HEK293 (cell line): ENCODE measurements around the gene MTCP1.

Source experiments
- EGR2 ChIP-seq: fragments of 450-650 bp; formaldehyde crosslinking; IDR thresholded peaks from 2 replicates; pipeline ENCODE4 v1.5.1; 2016; ENCODE audit warnings: low read depth, missing biosample characterization, missing genetic modification characterization
- HOXA7 ChIP-seq: sonication (generic); formaldehyde crosslinking; IDR thresholded peaks from 2 replicates; pipeline ENCODE4 v1.8.1; 2022; ENCODE audit warnings: missing genetic modification reagents, borderline replicate concordance
- KLF9 ChIP-seq: fragments of 450-650 bp; formaldehyde crosslinking; IDR thresholded peaks from 2 replicates; pipeline ENCODE4 v1.5.1; 2016; ENCODE audit warnings: missing biosample characterization, missing genetic modification characterization, low read depth
- SP3 ChIP-seq: fragments of 450-650 bp; formaldehyde crosslinking; IDR thresholded peaks from 2 replicates; pipeline ENCODE4 v1.5.1; 2016; ENCODE audit warnings: missing biosample characterization, missing genetic modification characterization
- TCF7L2 ChIP-seq: IDR thresholded peaks from 2 replicates; pipeline ENCODE4 v1.6.1; 2011; ENCODE audit warnings: low read depth, mild to moderate bottlenecking, inconsistent platforms, low read length, moderate library complexity, borderline replicate concordance
- ZBTB1 ChIP-seq: fragments of 450-650 bp; formaldehyde crosslinking; IDR thresholded peaks from 2 replicates; pipeline ENCODE4 v1.5.1; 2016; ENCODE audit warnings: missing biosample characterization, missing genetic modification characterization
- ZBTB6 ChIP-seq: fragments of 450-650 bp; formaldehyde crosslinking; IDR thresholded peaks from 2 replicates; pipeline ENCODE4 v1.5.1; 2017; ENCODE audit warnings: missing biosample characterization, missing genetic modification characterization
- ZBTB8A ChIP-seq: fragments of 450-650 bp; formaldehyde crosslinking; IDR thresholded peaks from 2 replicates; pipeline ENCODE4 v1.5.1; 2016; ENCODE audit warnings: missing biosample characterization, missing genetic modification characterization
- ZEB2 ChIP-seq: fragments of 450-650 bp; formaldehyde crosslinking; IDR thresholded peaks from 2 replicates; pipeline ENCODE4 v1.5.1; 2016; ENCODE audit warnings: missing biosample characterization, missing genetic modification characterization
- ZFP41 ChIP-seq: fragments of 450-650 bp; formaldehyde crosslinking; IDR thresholded peaks from 2 replicates; pipeline ENCODE4 v1.5.1; 2016; ENCODE audit warnings: missing biosample characterization, missing genetic modification characterization, borderline replicate concordance
- ZNF140 ChIP-seq: fragments of 450-650 bp; formaldehyde crosslinking; IDR thresholded peaks from 2 replicates; pipeline ENCODE4 v1.5.1; 2016; ENCODE audit warnings: missing biosample characterization, missing genetic modification characterization
- ZNF169 ChIP-seq: fragments of 450-650 bp; formaldehyde crosslinking; IDR thresholded peaks from 2 replicates; pipeline ENCODE4 v1.5.1; 2016; ENCODE audit warnings: missing biosample characterization, missing genetic modification characterization
- ZNF175 ChIP-seq: fragments of 450-650 bp; formaldehyde crosslinking; IDR thresholded peaks from 2 replicates; pipeline ENCODE4 v1.5.1; 2016; ENCODE audit warnings: missing biosample characterization, missing genetic modification characterization
- ZNF24 ChIP-seq: fragments of 450-650 bp; formaldehyde crosslinking; IDR thresholded peaks from 2 replicates; pipeline ENCODE4 v1.5.1; 2016; ENCODE audit warnings: missing biosample characterization, missing genetic modification characterization
- ZNF274 ChIP-seq, 2 experiments: fragments of 200-500 bp in 1 of 2; fragments of 450-650 bp in 1 of 2; sonication (Bioruptor generic) in 1 of 2; formaldehyde crosslinking in 1 of 2; IDR thresholded peaks; 2 replicates each; pipeline versions ENCODE4 v1.5.1 to v1.6.1; 2014 to 2016; ENCODE audit warnings: borderline replicate concordance in 1 of 2, inconsistent platforms in 1 of 2, low read length in 1 of 2, missing biosample characterization in 1 of 2, missing genetic modification characterization in 1 of 2
- ZNF350 ChIP-seq: fragments of 450-650 bp; formaldehyde crosslinking; IDR thresholded peaks from 2 replicates; pipeline ENCODE4 v1.5.0; 2017; ENCODE audit warnings: missing biosample characterization, mild to moderate bottlenecking, missing genetic modification characterization
- ZNF37A ChIP-seq: fragments of 450-650 bp; IDR thresholded peaks from 2 replicates; pipeline ENCODE4 v1.5.1; 2018; ENCODE audit warnings: missing biosample characterization, missing genetic modification characterization
- ZNF391 ChIP-seq: fragments of 450-650 bp; formaldehyde crosslinking; IDR thresholded peaks from 2 replicates; pipeline ENCODE4 v1.5.1; 2016; ENCODE audit warnings: low read depth, missing biosample characterization, missing genetic modification characterization, borderline replicate concordance
- ZNF473 ChIP-seq: fragments of 450-650 bp; formaldehyde crosslinking; IDR thresholded peaks from 2 replicates; pipeline ENCODE4 v1.5.1; 2017; ENCODE audit warnings: missing biosample characterization, missing genetic modification characterization
- ZNF501 ChIP-seq: fragments of 450-650 bp; formaldehyde crosslinking; IDR thresholded peaks from 2 replicates; pipeline ENCODE4 v1.5.1; 2016; ENCODE audit warnings: missing biosample characterization, missing genetic modification characterization
- ZNF521 ChIP-seq: fragments of 450-650 bp; formaldehyde crosslinking; IDR thresholded peaks from 2 replicates; pipeline ENCODE4 v1.5.1; 2017; ENCODE audit warnings: missing biosample characterization, mild to moderate bottlenecking, missing genetic modification characterization
- ZNF768 ChIP-seq: fragments of 450-650 bp; formaldehyde crosslinking; IDR thresholded peaks from 2 replicates; pipeline ENCODE4 v1.5.1; 2018; ENCODE audit warnings: missing biosample characterization, mild to moderate bottlenecking, missing genetic modification characterization
- ZNF776 ChIP-seq: fragments of 450-650 bp; formaldehyde crosslinking; IDR thresholded peaks from 2 replicates; pipeline ENCODE4 v1.5.0; 2017; ENCODE audit warnings: missing biosample characterization, missing genetic modification characterization, borderline replicate concordance
- ZNF777 ChIP-seq: fragments of 450-650 bp; formaldehyde crosslinking; IDR thresholded peaks from 2 replicates; pipeline ENCODE4 v1.5.1; 2017; ENCODE audit warnings: missing biosample characterization, missing genetic modification characterization, borderline replicate concordance
- ZNF843 ChIP-seq: fragments of 450-650 bp; formaldehyde crosslinking; IDR thresholded peaks from 2 replicates; pipeline ENCODE4 v1.5.1; 2016; ENCODE audit warnings: missing biosample characterization, missing genetic modification characterization
- TF ChIP-seq, protein P1 (sequence below): fragments of 450-650 bp; formaldehyde crosslinking; IDR thresholded peaks from 2 replicates; pipeline ENCODE4 v1.5.1; 2016; ENCODE audit warnings: missing biosample characterization, missing genetic modification characterization
- TF ChIP-seq, protein P2 (sequence below): fragments of 450-650 bp; formaldehyde crosslinking; IDR thresholded peaks from 2 replicates; pipeline ENCODE4 v1.5.1; 2017; ENCODE audit warnings: missing biosample characterization, missing genetic modification characterization
- TF ChIP-seq, protein P3 (sequence below): fragments of 450-650 bp; formaldehyde crosslinking; conservative IDR thresholded peaks from 2 replicates; pipeline ENCODE4 v1.5.1; 2016; ENCODE audit warnings: low read depth, missing biosample characterization, missing genetic modification characterization
- TF ChIP-seq, protein P4 (sequence below): fragments of 450-650 bp; formaldehyde crosslinking; IDR thresholded peaks from 2 replicates; pipeline ENCODE4 v1.5.1; 2016; ENCODE audit warnings: missing biosample characterization, missing genetic modification characterization

MTCP1 gene

GRCh38 chrX:155026727-155027508 lies 44.0 kb downstream of the MTCP1 start, which contains the start of gene FUNDC2 (continued):
- TF ChIP-seq ZBTB8A (tag by site-specific recombination) (peak; percentile 89), ZNF768 (tag by site-specific recombination) (no peak), ZEB2 (peak; percentile 88), ZNF274 (IDR thresholded peaks at IDR 0.05; ENCODE audit: low read length) (no peak), ZNF274 (tag by site-specific recombination; IDR thresholded peaks at IDR 0.05; ENCODE audit: borderline replicate concordance) (no peak), ZNF843 (tag by site-specific recombination) (no peak; the same call in 1 of the 2 replicates), ZNF391 (no peak), ZNF350 (tag by site-specific recombination) (no peak), ZNF140 (no peak), TCF7L2 (peak; percentile 94), ZNF776 (tag by site-specific recombination) (no peak), ZFP41 (tag by site-specific recombination) (no peak), SP3 (tag by site-specific recombination) (peak; percentile 67; the same call in 1 of the 2 replicates), ZNF37A (tag by site-specific recombination) (no peak), ZNF521 (no peak), ZBTB6 (no peak), ZNF473 (tag by site-specific recombination) (no peak), ZNF175 (no peak), ZBTB1 (no peak), KLF9 (peak; percentile 65), ZNF24 (tag by site-specific recombination) (no peak), ZNF501 (tag by site-specific recombination) (peak; percentile 24; the same call in 1 of the 2 replicates), ZNF169 (tag by site-specific recombination) (no peak), EGR2 (tag by site-specific recombination) (no peak; the same call in 1 of the 2 replicates), HOXA7 (CRISPR knock-in tag) (no peak), ZNF777 (tag by site-specific recombination) (no peak)
- TF ChIP-seq, protein P1, sequence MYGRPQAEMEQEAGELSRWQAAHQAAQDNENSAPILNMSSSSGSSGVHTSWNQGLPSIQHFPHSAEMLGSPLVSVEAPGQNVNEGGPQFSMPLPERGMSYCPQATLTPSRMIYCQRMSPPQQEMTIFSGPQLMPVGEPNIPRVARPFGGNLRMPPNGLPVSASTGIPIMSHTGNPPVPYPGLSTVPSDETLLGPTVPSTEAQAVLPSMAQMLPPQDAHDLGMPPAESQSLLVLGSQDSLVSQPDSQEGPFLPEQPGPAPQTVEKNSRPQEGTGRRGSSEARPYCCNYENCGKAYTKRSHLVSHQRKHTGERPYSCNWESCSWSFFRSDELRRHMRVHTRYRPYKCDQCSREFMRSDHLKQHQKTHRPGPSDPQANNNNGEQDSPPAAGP (tag by site-specific recombination), result 0 out of 2 replicates have a peak, but pooled peaks have one; percentile 53
- TF ChIP-seq, protein P2, sequence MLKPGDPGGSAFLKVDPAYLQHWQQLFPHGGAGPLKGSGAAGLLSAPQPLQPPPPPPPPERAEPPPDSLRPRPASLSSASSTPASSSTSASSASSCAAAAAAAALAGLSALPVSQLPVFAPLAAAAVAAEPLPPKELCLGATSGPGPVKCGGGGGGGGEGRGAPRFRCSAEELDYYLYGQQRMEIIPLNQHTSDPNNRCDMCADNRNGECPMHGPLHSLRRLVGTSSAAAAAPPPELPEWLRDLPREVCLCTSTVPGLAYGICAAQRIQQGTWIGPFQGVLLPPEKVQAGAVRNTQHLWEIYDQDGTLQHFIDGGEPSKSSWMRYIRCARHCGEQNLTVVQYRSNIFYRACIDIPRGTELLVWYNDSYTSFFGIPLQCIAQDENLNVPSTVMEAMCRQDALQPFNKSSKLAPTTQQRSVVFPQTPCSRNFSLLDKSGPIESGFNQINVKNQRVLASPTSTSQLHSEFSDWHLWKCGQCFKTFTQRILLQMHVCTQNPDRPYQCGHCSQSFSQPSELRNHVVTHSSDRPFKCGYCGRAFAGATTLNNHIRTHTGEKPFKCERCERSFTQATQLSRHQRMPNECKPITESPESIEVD, result no peak
- TF ChIP-seq, protein P3, sequence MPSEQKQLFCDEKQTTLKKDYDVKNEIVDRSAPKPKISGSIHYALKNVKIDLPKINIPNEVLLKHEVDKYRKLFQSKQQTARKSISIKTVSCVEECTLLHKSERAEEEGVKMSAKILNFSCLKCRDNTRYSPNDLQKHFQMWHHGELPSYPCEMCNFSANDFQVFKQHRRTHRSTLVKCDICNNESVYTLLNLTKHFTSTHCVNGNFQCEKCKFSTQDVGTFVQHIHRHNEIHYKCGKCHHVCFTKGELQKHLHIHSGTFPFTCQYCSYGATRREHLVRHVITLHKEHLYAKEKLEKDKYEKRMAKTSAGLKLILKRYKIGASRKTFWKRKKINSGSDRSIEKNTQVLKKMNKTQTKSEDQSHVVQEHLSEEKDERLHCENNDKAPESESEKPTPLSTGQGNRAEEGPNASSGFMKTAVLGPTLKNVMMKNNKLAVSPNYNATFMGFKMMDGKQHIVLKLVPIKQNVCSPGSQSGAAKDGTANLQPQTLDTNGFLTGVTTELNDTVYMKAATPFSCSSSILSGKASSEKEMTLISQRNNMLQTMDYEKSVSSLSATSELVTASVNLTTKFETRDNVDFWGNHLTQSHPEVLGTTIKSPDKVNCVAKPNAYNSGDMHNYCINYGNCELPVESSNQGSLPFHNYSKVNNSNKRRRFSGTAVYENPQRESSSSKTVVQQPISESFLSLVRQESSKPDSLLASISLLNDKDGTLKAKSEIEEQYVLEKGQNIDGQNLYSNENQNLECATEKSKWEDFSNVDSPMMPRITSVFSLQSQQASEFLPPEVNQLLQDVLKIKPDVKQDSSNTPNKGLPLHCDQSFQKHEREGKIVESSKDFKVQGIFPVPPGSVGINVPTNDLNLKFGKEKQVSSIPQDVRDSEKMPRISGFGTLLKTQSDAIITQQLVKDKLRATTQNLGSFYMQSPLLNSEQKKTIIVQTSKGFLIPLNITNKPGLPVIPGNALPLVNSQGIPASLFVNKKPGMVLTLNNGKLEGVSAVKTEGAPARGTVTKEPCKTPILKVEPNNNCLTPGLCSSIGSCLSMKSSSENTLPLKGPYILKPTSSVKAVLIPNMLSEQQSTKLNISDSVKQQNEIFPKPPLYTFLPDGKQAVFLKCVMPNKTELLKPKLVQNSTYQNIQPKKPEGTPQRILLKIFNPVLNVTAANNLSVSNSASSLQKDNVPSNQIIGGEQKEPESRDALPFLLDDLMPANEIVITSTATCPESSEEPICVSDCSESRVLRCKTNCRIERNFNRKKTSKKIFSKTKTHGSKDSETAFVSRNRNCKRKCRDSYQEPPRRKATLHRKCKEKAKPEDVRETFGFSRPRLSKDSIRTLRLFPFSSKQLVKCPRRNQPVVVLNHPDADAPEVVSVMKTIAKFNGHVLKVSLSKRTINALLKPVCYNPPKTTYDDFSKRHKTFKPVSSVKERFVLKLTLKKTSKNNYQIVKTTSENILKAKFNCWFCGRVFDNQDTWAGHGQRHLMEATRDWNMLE (tag by site-specific recombination), result 0 out of 2 replicates have a peak, but pooled peaks have one; percentile 43
- TF ChIP-seq, protein P4, sequence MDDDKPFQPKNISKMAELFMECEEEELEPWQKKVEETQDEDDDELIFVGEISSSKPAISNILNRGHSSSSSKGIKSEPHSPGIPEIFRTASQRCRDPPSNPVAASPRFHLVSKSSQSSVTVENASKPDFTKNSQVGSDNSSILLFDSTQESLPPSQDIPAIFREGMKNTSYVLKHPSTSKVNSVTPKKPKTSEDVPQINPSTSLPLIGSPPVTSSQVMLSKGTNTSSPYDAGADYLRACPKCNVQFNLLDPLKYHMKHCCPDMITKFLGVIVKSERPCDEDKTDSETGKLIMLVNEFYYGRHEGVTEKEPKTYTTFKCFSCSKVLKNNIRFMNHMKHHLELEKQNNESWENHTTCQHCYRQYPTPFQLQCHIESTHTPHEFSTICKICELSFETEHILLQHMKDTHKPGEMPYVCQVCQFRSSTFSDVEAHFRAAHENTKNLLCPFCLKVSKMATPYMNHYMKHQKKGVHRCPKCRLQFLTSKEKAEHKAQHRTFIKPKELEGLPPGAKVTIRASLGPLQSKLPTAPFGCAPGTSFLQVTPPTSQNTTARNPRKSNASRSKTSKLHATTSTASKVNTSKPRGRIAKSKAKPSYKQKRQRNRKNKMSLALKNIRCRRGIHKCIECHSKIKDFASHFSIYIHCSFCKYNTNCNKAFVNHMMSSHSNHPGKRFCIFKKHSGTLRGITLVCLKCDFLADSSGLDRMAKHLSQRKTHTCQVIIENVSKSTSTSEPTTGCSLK (tag by site-specific recombination), result no peak
